Loucy (cell line): ENCODE data around the gene DNAH9.

Source experiments
- EZH2phosphoT487 ChIP-seq: fragments of 200-600 bp; IDR thresholded peaks from 2 replicates; pipeline ENCODE4 v1.6.1; 2018; ENCODE audit warnings: antibody characterized with exemption, mild to moderate bottlenecking, moderate library complexity, borderline replicate concordance
- TF ChIP-seq, protein P1 (sequence below): fragments of 200-600 bp; sonication (generic); conservative IDR thresholded peaks from 2 replicates; pipeline ENCODE4 v1.5.1; 2014; ENCODE audit warnings: mild to moderate bottlenecking, antibody characterized with exemption, low read length

DNA sequence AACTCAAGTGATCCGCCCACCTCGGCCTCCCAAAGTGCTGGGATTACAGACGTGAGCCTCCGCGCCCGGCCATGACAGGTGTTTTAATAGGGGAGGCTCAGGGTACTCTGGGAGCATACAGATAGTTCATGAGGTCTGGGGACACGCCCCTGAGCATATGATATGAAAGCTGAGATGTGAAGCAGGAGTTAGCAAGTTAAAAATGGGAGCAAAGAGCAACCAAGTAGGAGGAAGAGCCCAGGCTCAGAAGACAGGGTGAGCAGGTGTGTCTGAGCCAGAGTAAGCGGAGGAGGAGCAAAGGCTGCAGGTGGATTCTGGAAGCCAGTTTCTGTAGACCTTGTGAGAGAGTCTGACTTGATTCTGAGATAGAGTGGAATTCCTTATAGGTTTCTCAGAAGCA is 103.6 kb downstream of the DNAH9 start:
- TF ChIP-seq, protein P1, sequence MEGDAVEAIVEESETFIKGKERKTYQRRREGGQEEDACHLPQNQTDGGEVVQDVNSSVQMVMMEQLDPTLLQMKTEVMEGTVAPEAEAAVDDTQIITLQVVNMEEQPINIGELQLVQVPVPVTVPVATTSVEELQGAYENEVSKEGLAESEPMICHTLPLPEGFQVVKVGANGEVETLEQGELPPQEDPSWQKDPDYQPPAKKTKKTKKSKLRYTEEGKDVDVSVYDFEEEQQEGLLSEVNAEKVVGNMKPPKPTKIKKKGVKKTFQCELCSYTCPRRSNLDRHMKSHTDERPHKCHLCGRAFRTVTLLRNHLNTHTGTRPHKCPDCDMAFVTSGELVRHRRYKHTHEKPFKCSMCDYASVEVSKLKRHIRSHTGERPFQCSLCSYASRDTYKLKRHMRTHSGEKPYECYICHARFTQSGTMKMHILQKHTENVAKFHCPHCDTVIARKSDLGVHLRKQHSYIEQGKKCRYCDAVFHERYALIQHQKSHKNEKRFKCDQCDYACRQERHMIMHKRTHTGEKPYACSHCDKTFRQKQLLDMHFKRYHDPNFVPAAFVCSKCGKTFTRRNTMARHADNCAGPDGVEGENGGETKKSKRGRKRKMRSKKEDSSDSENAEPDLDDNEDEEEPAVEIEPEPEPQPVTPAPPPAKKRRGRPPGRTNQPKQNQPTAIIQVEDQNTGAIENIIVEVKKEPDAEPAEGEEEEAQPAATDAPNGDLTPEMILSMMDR, result no peak
- TF ChIP-seq EZH2phosphoT487, result no peak
